SJCRH30 (cell line): Measurements from ENCODE around the gene NSMF. TPM values are rescaled to one million over a fixed set of nuclear protein-coding genes. Genes with fewer than 3 reads are reported as not detected.
A peak's percentile ranks its signal among the peaks of the same experiment; 100 is the strongest.

Experiments
- DNase-seq, 2 experiments: peaks; one replicate each; pipeline ENCODE4 v3.0.0-alpha.2; 2015 to 2020
- H3K27ac ChIP-seq: fragments of 250-450 bp; sonication (Bioruptor Pico); 2 replicates; pipeline ENCODE4 v1.5.1; 2020; ENCODE audit warnings: mild to moderate bottlenecking, moderate library complexity
- H3K27me3 ChIP-seq: fragments of 250-450 bp; sonication (Bioruptor Pico); 2 replicates; pipeline ENCODE4 v1.5.1; 2020; ENCODE audit warnings: mild to moderate bottlenecking, moderate library complexity
- H3K36me3 ChIP-seq: fragments of 250-450 bp; sonication (Bioruptor Pico); 2 replicates; pipeline ENCODE4 v1.5.1; 2020; ENCODE audit warnings: mild to moderate bottlenecking, moderate library complexity
- H3K4me1 ChIP-seq: fragments of 250-450 bp; sonication (Bioruptor Pico); 2 replicates; pipeline ENCODE4 v1.5.1; 2020; ENCODE audit warnings: mild to moderate bottlenecking, moderate library complexity
- H3K4me3 ChIP-seq: fragments of 250-450 bp; sonication (Bioruptor Pico); 2 replicates; pipeline ENCODE4 v1.5.1; 2020; ENCODE audit warnings: mild to moderate bottlenecking, moderate library complexity
- H3K9me3 ChIP-seq: fragments of 250-450 bp; sonication (Bioruptor Pico); replicated peaks from 2 replicates; pipeline ENCODE4 v1.5.1; 2020; ENCODE audit warnings: mild to moderate bottlenecking, moderate library complexity
- total RNA-seq: library from RNA; depleted of rRNA; stranded (reverse); fragments of >200 nt; shearing (Covaris generic); gene quantifications from 2 replicates; pipeline ENCODE4 v1.2.3, GENCODE V29; 2014; rRNA removed

Gene NSMF
- total RNA-seq, 1 experiment from 2014 or later, result 40.3 TPM

DNA sequence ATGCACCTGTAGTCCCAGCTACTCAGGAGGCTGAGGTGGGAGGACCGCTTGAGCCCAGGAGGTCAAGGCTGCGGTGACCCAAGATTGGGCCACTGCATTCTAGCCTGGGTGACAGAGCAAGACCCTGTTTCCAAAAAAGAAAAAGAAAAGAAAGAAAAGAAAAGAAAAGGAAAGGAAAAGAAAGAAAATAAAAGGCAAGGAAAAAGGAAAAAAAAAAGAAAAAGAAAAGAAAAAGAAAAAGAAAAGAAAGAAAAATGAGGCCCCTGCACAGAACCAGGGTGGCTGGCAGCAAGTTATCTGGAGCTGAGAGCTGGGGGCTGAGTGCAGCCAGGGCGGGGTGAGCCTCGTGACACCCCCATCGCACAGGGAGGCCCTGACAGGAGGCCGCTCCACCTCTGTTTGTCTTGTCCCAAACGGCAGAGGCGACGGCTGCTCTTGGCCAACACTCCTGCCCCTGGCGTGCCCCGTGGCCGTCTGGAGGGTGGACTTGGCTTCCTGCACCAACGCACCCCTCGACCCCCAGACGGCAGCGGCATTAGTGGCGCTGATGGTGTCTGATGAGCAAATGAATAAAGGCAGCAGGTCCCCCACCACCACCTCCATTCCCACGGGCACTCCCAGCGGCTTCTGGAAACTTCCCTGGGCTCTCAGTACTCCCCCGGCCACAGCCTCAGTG lies 52.9 kb downstream of the NSMF start:
- Histone ChIP-seq H3K9me3 (no peaks in the 10 kb centered on the region), H3K4me3 (no peak overlapping the region), H3K27me3 (peaks cover 7% of the 10 kb centered on the region), H3K27ac (no peak overlapping the region), H3K36me3 (no peaks in the 10 kb centered on the region), H3K4me1 (peaks cover 19% of the 10 kb centered on the region)
- DNase-seq, result no peak

DNA sequence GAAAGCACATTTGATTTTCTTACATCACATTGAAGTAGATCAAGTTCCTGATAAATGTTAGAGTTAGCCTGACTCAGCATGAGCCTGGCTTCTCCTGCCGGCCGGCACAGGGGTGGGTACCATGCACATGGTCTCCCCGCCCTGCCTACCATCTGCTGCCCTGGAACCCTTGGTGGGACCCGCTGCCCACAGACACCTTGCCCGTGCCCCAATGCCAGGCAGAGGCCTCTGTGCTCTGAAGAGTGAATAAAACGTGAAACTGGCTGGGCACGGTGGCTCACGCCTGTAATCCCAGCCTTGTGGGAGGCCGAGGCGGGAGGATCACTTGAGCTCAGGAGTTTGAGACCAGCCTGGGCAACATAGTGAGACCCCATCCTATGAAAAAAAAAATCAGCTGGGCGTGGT lies 53.5 kb downstream of the NSMF start:
- no peaks in the 10 kb centered on the region for H3K36me3 ChIP-seq
- no peaks in the 10 kb centered on the region for H3K9me3 ChIP-seq
- H3K27ac ChIP-seq, result no peak overlapping the region
- H3K4me1 ChIP-seq, result peaks cover 13% of the 10 kb centered on the region
- no peak for DNase-seq
- H3K4me3 ChIP-seq, result no peak overlapping the region
- H3K27me3 ChIP-seq, result peaks cover 7% of the 10 kb centered on the region

DNA sequence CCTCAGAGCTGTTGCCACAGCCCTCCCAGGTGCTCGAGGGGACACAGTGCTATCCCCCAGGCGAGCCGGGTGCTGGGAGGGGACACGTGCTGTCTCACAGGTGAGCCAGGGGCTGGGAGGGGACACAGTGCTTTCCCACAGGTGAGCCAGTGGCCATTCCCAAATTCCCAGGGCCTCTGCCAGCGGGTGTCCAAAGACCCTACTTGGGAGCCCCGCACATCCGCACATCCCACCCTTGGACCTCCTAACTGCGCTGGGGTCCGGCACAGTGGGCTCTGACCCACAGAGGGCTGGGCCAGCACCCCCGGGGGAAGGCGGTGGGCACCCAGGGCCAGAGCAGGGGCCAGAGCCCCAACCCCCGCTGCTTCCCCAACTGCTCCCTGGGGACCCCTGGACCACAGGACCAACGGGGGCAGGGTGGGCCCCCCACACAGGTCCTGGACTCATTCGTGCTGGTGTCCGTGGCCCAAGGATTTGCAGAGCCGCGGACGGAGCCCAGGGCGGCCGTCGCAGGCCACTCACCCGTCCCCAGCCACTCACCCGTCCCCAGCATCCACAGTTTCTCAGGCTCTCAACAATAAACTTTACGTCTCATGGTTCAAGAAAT lies 54.1 kb downstream of the NSMF start:
- H3K9me3 ChIP-seq, result no peaks in the 10 kb centered on the region
- peaks cover 7% of the 10 kb centered on the region for H3K27me3 ChIP-seq
- DNase-seq, result no peak
- no peak overlapping the region for H3K27ac ChIP-seq
- H3K4me3 ChIP-seq, result no peak overlapping the region
- H3K4me1 ChIP-seq, result peaks cover 11% of the 10 kb centered on the region
- H3K36me3 ChIP-seq, result no peaks in the 10 kb centered on the region

GRCh38 chr9:137403269-137403668 lies 55.9 kb downstream of the NSMF start:
- H3K9me3 ChIP-seq, result no peaks in the 10 kb centered on the region
- no peaks in the 10 kb centered on the region for H3K36me3 ChIP-seq
- no peak overlapping the region for H3K27ac ChIP-seq
- H3K4me3 ChIP-seq, result no peak overlapping the region
- DNase-seq, result no peak
- H3K4me1 ChIP-seq, result peaks cover 11% of the 10 kb centered on the region
- H3K27me3 ChIP-seq, result peaks cover 7% of the 10 kb centered on the region

- DNase-seq, result peak; percentile 66 to 78
- Histone ChIP-seq H3K27ac (no peak overlapping the region), H3K4me3 (no peak overlapping the region), H3K27me3 (peaks cover 7% of the 10 kb centered on the region), H3K4me1 (peaks cover 11% of the 10 kb centered on the region), H3K36me3 (no peaks in the 10 kb centered on the region), H3K9me3 (no peaks in the 10 kb centered on the region)
These were observed 56.4 kb downstream of the NSMF start for GRCh38 chr9:137402746-137403145.

GRCh38 chr9:137398561-137399468 lies 60.3 kb downstream of the NSMF start:
- Histone ChIP-seq H3K36me3 (no peaks in the 10 kb centered on the region), H3K4me1 (peaks cover 15% of the 10 kb centered on the region), H3K27ac (no peak overlapping the region), H3K27me3 (no peaks in the 10 kb centered on the region), H3K9me3 (no peaks in the 10 kb centered on the region), H3K4me3 (no peak overlapping the region)
- no peak for DNase-seq

- Histone ChIP-seq H3K4me3 (no peak overlapping the region), H3K36me3 (no peaks in the 10 kb centered on the region), H3K27me3 (no peaks in the 10 kb centered on the region), H3K27ac (no peak overlapping the region), H3K4me1 (peaks cover 13% of the 10 kb centered on the region), H3K9me3 (no peaks in the 10 kb centered on the region)
- DNase-seq, result no peak
These were observed 61.3 kb downstream of the NSMF start for GRCh38 chr9:137397675-137398423.

Other genes starting within 250 kb of the NSMF start
- 0.23 and 0.43 TPM in 2 replicates for gene RNF208, start 237.1 kb downstream of the NSMF start, total RNA-seq
- 1.7 TPM in 2 replicates for gene CYSRT1, start 234.2 kb downstream of the NSMF start, total RNA-seq
- not detected in 2 replicates for gene RNF224, start 231.8 kb downstream of the NSMF start, total RNA-seq
- 0.06 TPM in 1 of 2 replicates, not detected in the other for gene SLC34A3, start 228.4 kb downstream of the NSMF start, total RNA-seq
- 528 and 565 TPM in 2 replicates for gene TUBB4B, start 218.0 kb downstream of the NSMF start, total RNA-seq
- gene STPG3, start 208.0 kb downstream of the NSMF start, total RNA-seq, result not detected in 2 replicates
- gene NELFB, start 204.0 kb downstream of the NSMF start, total RNA-seq, result 65.5 and 66.8 TPM in 2 replicates
- 4.0 and 4.4 TPM in 2 replicates for gene TOR4A, start 181.6 kb downstream of the NSMF start, total RNA-seq
- 0.89 and 1.0 TPM in 2 replicates for gene NRARP, start 157.1 kb downstream of the NSMF start, total RNA-seq
- 1.8 and 1.9 TPM in 2 replicates for gene EXD3, start 36.2 kb downstream of the NSMF start, total RNA-seq
- gene NOXA1, start 35.9 kb downstream of the NSMF start, total RNA-seq, result not detected in 2 replicates
- gene ENTPD8, start 18.0 kb downstream of the NSMF start, total RNA-seq, result not detected in 2 replicates
- gene PNPLA7, start 91.1 kb upstream of the NSMF start, total RNA-seq, result 0.14 and 0.43 TPM in 2 replicates
- 12.3 and 15.6 TPM in 2 replicates for gene MRPL41, start 92.5 kb upstream of the NSMF start, total RNA-seq
- 27.5 and 31.7 TPM in 2 replicates for gene DPH7, start 119.6 kb upstream of the NSMF start, total RNA-seq
- gene ZMYND19, start 131.2 kb upstream of the NSMF start, total RNA-seq, result 46.9 and 48.8 TPM in 2 replicates
- gene ARRDC1, start 146.4 kb upstream of the NSMF start, total RNA-seq, result 4.5 and 5.4 TPM in 2 replicates
- gene EHMT1, start 159.7 kb upstream of the NSMF start, total RNA-seq, result 77.3 and 79.6 TPM in 2 replicates